Activated B cell treated with CpG ODN at 0.5 μM for 24 hours (primary cell): ENCODE data around the gene EPHB2. TPM values are rescaled to one million over a fixed set of nuclear protein-coding genes. Genes with fewer than 3 reads are reported as not detected.
"Not testable (repeated sequence)": the region's sequence is repeated elsewhere in the genome, so short reads cannot be mapped to it uniquely, and the experiment has no call there.

Source experiments
- ATAC-seq: fragments of 200-7000 bp; cut with Tn5 transposase; one replicate; pipeline ENCODE4 v1.10.0; 2021; ENCODE audit warnings: low read depth, mild to moderate bottlenecking, moderate library complexity
- CTCF ChIA-PET: fragments of 350-600 bp; sonication (Branson Sonifier 250); formaldehyde crosslinking; loops from one replicate; lab custom pipeline; 2021; ENCODE audit warnings: antibody characterized with exemption; lab: Charles Lee
- POLR2A ChIA-PET: fragments of 350-600 bp; sonication (Branson Sonifier 250); formaldehyde crosslinking; loops from one replicate; lab custom pipeline; 2021; ENCODE audit warnings: antibody characterized with exemption; lab: Charles Lee
- DNase-seq: peaks from one replicate; pipeline ENCODE4 v3.0.0; 2022
- H3K27ac Mint-ChIP-seq: one replicate; pipeline ENCODE4 v1.8.0; 2020; ENCODE audit warnings: mixed read lengths
- H3K27me3 Mint-ChIP-seq: one replicate; pipeline ENCODE4 v1.8.0; 2021; ENCODE audit warnings: mixed read lengths
- H3K36me3 Mint-ChIP-seq: one replicate; pipeline ENCODE4 v1.8.0; 2021; ENCODE audit warnings: low read depth, mixed read lengths
- H3K4me1 Mint-ChIP-seq: one replicate; pipeline ENCODE4 v1.8.0; 2021; ENCODE audit warnings: mixed read lengths
- H3K4me3 Mint-ChIP-seq: one replicate; pipeline ENCODE4 v1.8.0; 2020; ENCODE audit warnings: mild to moderate bottlenecking, mixed read lengths
- H3K9me3 Mint-ChIP-seq: one replicate; pipeline ENCODE4 v1.8.0; 2020; ENCODE audit warnings: mixed read lengths
- intact Hi-C: fragments of 100-400 bp; cut with micrococcal nuclease; formaldehyde crosslinking; loops from one replicate; pipeline ENCODE4 v1.15.1; 2024
- total RNA-seq: library from RNA; stranded (reverse); gene quantifications from 2 replicates; pipeline ENCODE4 v1.2.3, GENCODE V29; 2022
- TF ChIP-seq, protein P1 (sequence below): fragments of 200-600 bp; IDR thresholded peaks from one replicate; pipeline ENCODE4 v1.8.0; 2022; ENCODE audit warnings: antibody characterized with exemption, mild to moderate bottlenecking

The EPHB2 gene
- total RNA-seq, 1 donor from 2014 or later = 0.13 TPM

DNA sequence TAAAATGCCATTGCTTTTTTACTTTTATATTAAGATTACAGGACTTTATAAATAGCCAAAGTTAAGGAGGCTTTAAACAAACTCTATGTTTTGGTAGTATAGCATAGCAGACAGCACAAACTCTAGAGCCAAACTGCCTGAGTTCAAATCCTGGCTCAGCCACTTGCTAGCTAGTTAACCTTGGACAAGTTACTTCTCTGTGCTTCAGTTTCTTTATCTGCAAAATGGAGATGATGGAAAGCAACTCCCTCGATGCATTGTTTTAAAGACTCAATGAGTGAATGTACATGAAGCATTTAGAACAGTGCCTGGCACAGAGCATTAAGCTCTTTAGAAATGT, 36.3 kb upstream of the EPHB2 start:
- no peak for ATAC-seq
- TF ChIP-seq, protein P1, sequence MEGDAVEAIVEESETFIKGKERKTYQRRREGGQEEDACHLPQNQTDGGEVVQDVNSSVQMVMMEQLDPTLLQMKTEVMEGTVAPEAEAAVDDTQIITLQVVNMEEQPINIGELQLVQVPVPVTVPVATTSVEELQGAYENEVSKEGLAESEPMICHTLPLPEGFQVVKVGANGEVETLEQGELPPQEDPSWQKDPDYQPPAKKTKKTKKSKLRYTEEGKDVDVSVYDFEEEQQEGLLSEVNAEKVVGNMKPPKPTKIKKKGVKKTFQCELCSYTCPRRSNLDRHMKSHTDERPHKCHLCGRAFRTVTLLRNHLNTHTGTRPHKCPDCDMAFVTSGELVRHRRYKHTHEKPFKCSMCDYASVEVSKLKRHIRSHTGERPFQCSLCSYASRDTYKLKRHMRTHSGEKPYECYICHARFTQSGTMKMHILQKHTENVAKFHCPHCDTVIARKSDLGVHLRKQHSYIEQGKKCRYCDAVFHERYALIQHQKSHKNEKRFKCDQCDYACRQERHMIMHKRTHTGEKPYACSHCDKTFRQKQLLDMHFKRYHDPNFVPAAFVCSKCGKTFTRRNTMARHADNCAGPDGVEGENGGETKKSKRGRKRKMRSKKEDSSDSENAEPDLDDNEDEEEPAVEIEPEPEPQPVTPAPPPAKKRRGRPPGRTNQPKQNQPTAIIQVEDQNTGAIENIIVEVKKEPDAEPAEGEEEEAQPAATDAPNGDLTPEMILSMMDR = no peak
- Mint-ChIP-seq H3K27me3 (peaks cover 35% of the 10 kb centered on the region), H3K27ac (no peak overlapping the region), H3K36me3 (no peaks in the 10 kb centered on the region), H3K9me3 (no peaks in the 10 kb centered on the region), H3K4me1 (no peaks in the 10 kb centered on the region), H3K4me3 (no peak overlapping the region)
- no peak for DNase-seq
- CTCF ChIA-PET = no interaction called here
- POLR2A ChIA-PET = no interaction called here
- intact Hi-C loops = no loop called here

DNA sequence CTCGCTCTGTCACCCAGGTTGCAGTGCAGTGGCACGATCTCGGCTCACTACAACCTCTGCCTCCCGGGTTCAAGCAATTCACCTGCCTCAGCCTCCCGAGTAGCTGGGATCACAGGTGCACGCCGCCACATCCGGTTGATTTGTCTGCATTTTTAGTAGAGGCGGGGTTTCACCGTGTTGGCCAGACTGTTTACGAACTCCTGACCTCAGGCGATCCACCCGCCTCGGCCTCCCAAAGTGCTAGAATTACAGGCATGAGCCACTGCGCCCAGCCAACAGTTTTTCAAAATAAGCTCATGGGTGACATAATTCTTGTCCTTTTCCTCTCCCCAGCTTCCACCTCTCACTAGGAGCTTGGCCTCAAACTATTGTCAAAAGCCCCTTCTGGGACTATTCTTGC, 34.5 kb upstream of the EPHB2 start:
- CTCF ChIA-PET = interaction anchor here (0.6 kb wide), 1 partner anchor 558 kb away, joined by 5 read pairs; no protein-coding TSS in a partner anchor
- H3K4me1 Mint-ChIP-seq, DNase-seq, ATAC-seq, H3K9me3 Mint-ChIP-seq, H3K27ac Mint-ChIP-seq, H3K4me3 Mint-ChIP-seq, POLR2A ChIA-PET, intact Hi-C loops, H3K36me3 Mint-ChIP-seq: not testable (repeated sequence)
- peaks cover 28% of the 10 kb centered on the region for H3K27me3 Mint-ChIP-seq

DNA sequence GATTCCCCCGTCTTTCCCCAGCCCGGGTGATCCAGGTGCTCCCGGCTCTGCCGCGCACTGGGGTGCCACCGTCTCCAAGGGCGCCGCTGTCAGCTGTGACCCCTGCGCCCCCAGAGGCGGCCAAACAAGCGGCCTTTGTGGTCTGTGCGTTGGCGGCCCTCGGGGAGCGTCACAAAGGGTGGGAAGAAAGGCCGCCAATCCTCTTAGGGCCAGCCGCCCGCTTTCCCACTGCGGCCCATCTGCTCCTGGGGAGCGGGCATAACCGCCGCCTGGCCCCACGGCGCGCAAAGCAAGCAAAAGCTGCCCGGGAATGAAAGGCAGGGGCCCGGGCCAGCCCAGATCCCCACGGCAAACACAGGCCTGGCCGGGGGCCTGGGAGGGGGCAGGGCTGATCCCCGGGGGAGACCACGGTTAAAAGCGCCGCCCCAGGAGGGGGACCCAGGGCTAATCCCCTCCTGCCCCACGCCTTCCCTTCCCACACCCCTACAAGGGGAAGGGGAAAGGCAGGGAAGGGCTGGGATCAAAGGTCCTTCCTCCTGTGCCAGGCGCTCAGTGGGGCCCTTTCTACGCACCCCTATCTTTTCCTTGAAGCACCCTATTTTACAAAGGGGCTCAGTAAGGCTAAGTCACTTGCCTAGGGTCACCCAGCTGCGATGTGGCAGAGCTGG, 33.6 kb upstream of the EPHB2 start:
- peaks cover 23% of the 10 kb centered on the region for H3K27me3 Mint-ChIP-seq
- POLR2A ChIA-PET = no interaction called here

DNA sequence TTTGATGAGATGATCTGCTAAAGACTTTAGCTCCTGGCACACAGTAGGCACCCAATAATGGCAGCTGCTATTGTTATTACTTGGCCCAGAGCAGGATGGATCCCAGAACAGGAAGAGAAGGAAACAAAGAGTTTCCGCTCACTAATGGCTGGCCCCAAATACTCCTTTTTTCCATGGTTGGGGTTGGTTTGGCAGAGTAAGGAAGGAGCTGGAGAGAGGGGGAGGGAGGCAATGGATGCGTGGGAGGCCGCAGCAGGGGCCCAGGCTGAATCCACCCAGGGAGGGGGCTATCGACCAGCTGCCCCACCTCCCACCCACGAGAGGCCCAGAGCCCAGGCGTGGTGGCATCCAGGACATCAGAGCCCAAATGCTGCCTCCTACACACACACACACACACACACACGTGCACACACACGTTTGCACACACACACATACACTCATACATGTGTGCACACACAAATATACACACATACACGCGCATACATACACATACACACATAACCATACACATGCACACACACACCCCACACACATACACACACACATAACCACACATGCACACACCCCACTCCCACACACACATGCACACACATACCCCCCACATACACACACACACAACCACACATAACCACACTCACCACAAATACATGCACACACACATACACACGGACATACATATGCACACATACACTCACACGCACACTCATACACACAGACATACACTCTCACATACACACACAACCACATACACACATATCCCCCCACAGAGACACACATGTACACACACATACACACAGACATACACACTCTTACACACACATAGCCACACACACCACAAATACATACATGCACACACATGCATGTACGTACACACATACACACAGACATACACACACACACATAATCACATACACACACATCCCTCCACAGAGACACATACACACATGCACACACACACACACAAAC, 32.4 kb upstream of the EPHB2 start:
- TF ChIP-seq, protein P1 = no peak
- Mint-ChIP-seq H3K27me3 (peaks cover 16% of the 10 kb centered on the region), H3K36me3 (no peaks in the 10 kb centered on the region), H3K4me3 (no peak overlapping the region), H3K4me1 (no peaks in the 10 kb centered on the region), H3K27ac (no peak overlapping the region), H3K9me3 (no peaks in the 10 kb centered on the region)
- CTCF ChIA-PET = no interaction called here
- POLR2A ChIA-PET = no interaction called here
- intact Hi-C loops = no loop called here
- DNase-seq = no peak
- ATAC-seq = no peak

More for the DNA sequence above, 33.6 kb upstream of the EPHB2 start:
- H3K36me3 Mint-ChIP-seq = no peaks in the 10 kb centered on the region
- H3K4me1 Mint-ChIP-seq = no peaks in the 10 kb centered on the region
- DNase-seq = no peak
- no peak for ATAC-seq
- CTCF ChIA-PET = no interaction called here
- H3K27ac Mint-ChIP-seq = no peak overlapping the region
- H3K9me3 Mint-ChIP-seq = no peaks in the 10 kb centered on the region
- intact Hi-C loops = no loop called here
- no peak overlapping the region for H3K4me3 Mint-ChIP-seq
- TF ChIP-seq, protein P1 = no peak

DNA sequence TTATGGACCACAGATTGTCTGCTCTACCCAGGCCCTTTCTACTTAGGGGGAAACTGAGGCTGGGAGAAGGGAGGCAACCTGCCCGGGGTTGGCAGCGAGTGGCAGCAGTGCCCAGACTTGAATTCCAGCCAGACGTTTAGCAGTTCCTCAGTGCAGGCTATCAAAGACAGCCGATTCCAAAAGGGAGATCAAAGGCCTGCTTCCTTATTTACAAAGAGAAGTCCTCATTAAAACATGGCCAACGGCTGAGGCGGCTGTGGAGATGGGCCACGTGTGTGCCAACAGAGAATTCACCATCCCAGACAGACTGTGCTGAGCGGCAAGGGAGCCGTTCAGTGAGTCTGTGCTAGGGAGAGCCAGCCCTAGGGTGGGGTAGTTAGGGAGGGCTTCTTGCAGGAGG, 29.9 kb upstream of the EPHB2 start:
- no peak overlapping the region for H3K4me3 Mint-ChIP-seq
- H3K36me3 Mint-ChIP-seq = no peaks in the 10 kb centered on the region
- CTCF ChIA-PET = no interaction called here
- DNase-seq (no peak), ATAC-seq (no peak)
- H3K27ac Mint-ChIP-seq = no peak overlapping the region
- TF ChIP-seq, protein P1 = no peak
- intact Hi-C loops = no loop called here
- POLR2A ChIA-PET = no interaction called here
- no peaks in the 10 kb centered on the region for H3K9me3 Mint-ChIP-seq
- H3K27me3 Mint-ChIP-seq = peaks cover 20% of the 10 kb centered on the region
- no peaks in the 10 kb centered on the region for H3K4me1 Mint-ChIP-seq
